Astrocyte of the spinal cord (primary cell): ENCODE results near the gene GMPS.

Source experiments
- DNase-seq: peaks from one replicate; pipeline ENCODE4 v3.0.0; 2011; ENCODE audit warnings: low read depth, low spot score
- H3K4me3 ChIP-seq: 2 replicates; pipeline ENCODE4 v1.5.1; 2011; ENCODE audit warnings: low read depth, mild to moderate bottlenecking, low read length, moderate library complexity
- CTCF ChIP-seq: IDR thresholded peaks from 2 replicates; pipeline ENCODE4 v1.5.1; 2012; ENCODE audit warnings: low read depth, mild to moderate bottlenecking, low read length, inconsistent platforms
- in situ Hi-C: cut with HindIII; loops from 2 replicates; pipeline ENCODE4 v1.10.0; 2017; ENCODE audit warnings: low sequenced_read_pairs

The GMPS gene

GRCh38 chr3:155863072-155863784 is 7.2 kb upstream of the GMPS start:
- no peak for TF ChIP-seq CTCF
- in situ Hi-C loops, result no loop called here
- no peak for DNase-seq
- H3K4me3 ChIP-seq, result no peak overlapping the region

- H3K4me3 ChIP-seq, result peak overlapping the region; percentile 36
- in situ Hi-C loops, result no loop called here
- no peak for DNase-seq
- TF ChIP-seq CTCF, result no peak
Measured at GRCh38 chr3:155869691-155870090, 759 bp upstream of the GMPS start.

GRCh38 chr3:155870945-155871745 is 695 bp downstream of the GMPS start:
- TF ChIP-seq CTCF, result no peak
- in situ Hi-C loops, result no loop called here
- DNase-seq, result no peak
- peak overlapping the region; percentile 82 for H3K4me3 ChIP-seq

GRCh38 chr3:155871746-155872158 is 1.3 kb downstream of the GMPS start:
- in situ Hi-C loops, result no loop called here
- H3K4me3 ChIP-seq, result peak overlapping the region; percentile 82
- peak; percentile 37 for DNase-seq
- no peak for TF ChIP-seq CTCF

GRCh38 chr3:155872904-155873646 is 2.6 kb downstream of the GMPS start:
- no peak for DNase-seq
- no peak for TF ChIP-seq CTCF
- in situ Hi-C loops, result no loop called here
- no peak overlapping the region for H3K4me3 ChIP-seq

- DNase-seq, result no peak
- TF ChIP-seq CTCF, result no peak
- no peak overlapping the region for H3K4me3 ChIP-seq
- in situ Hi-C loops, result no loop called here
Measured at GRCh38 chr3:155876037-155876436, 5.6 kb downstream of the GMPS start.
